Measurements from ENCODE around the gene CSF2. TPM values are rescaled to one million over a fixed set of nuclear protein-coding genes. Genes with fewer than 3 reads are reported as not detected.

CSF2 gene
- total RNA-seq, 1 donor from 2014 or later: not detected

DNA sequence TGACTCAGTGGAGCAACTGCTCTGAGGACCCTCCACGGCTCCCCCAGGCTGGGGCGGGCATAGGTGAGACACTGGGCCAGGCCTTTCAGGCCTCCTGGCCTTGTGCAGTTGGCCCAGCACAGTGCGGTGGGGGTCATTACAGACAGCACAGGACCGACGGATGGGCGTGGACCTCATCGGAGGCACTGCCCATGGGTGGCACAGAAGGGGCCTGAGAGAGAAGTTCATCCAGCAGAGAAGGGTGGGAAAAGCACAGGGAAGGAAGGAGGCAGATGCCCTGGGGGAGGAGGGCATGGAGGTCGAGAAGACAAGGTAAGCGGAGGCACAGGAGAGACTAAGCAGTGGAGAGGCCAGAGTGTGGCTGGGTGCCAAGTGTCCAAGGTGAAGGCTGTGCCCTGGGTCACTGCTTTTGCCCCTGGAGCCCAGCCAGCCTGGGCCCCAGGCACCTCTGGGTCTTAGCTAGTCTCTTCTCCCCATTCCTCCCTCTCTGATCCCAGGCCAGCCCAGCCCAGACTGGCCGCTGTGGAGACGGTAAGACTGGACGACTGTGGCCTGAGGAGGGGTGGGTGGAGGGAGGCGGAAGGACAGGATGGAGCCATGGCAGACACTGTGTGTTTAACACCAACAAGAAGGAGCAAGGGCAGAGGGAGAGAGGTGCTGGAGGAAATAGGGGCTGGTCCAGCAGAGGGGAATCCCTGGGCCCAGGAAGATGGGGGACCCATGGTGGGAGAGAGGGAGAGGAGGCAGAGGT, 7.5 kb upstream of the CSF2 start:
- DNase-seq (ENCODE audit: low spot score): no peak

GRCh38 chr5:132066871-132067270, 6.7 kb upstream of the CSF2 start:
- ATAC-seq: no peak
- intact Hi-C loops (cut with DNase I): no loop called here
- DNase-seq (ENCODE audit: low spot score): no peak

More for the DNA sequence above, 7.5 kb upstream of the CSF2 start:
- no peak for ATAC-seq
- intact Hi-C loops (cut with DNase I): no loop called here

GRCh38 chr5:132067451-132067850, 6.1 kb upstream of the CSF2 start:
- intact Hi-C loops (cut with DNase I): no loop called here
- ATAC-seq: no peak

DNA sequence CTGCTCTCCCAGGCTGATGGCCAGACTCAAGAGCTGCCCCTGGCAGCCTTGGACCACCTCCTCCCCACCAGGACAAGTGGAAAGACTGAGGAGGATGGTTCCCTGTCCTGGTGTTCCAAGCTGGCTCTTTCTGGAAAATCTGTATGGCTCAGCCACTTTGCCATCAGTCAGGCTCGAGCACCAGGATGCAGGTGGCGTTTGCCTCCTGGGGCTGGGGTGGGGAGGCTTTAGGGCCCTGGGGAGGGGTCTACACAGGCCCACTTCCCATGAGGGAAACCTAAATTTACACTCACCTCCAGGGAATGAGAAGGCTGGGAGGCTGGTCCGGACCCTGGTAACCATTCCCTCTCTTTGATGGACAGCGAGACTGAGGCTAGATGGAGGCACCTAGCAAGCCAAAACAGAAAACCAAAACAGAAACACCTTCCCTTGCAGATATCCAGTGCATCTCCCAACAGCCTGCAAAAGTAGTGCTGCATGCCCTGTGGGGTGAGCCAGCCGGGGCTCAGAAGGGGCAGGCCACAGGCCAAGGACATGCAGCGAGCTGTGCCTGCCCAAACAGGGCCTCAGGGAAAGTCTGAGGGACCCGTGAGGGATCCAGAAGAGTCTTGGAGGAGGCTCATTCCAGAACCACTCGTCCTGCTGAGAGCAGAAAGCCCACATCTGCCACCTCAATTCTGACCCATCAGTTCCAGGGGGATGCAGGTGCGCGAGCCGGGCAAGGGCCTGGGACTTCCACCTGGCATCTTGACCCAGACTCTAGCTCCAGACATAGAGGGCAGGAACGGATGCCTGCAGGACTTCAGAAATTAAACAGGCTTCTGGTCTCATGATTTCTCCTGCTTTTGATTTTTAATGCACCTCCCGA, 5.4 kb upstream of the CSF2 start:
- ATAC-seq (no peak), DNase-seq (ENCODE audit: low spot score) (no peak)
- intact Hi-C loops (cut with DNase I): no loop called here

More at GRCh38 chr5:132067451-132067850, 6.1 kb upstream of the CSF2 start:
- DNase-seq (ENCODE audit: low spot score): no peak

DNA sequence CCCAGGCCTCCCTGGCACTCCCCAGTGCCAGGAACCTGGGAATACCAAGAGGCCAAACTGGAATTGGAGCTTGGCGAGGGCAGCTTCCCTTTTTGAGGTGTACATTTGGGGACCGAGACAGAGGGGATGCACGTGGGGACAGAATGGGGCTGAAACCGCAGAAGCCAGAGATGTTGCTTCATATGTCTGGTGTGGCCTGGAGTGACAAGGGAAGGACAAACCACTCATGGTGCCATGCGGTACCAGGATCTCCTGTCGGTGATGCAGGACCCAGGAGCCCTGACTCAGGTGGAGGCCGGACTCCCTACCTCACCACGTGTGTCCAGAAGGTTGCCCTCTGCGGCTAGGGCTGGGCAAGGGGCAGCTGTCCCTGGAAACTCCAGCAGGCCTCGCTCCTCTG, 4.0 kb upstream of the CSF2 start:
- DNase-seq (ENCODE audit: low spot score): no peak
- intact Hi-C loops (cut with DNase I): no loop called here
- no peak for ATAC-seq

- intact Hi-C loops (cut with DNase I): no loop called here
Observed at GRCh38 chr5:132069994-132070393, 3.6 kb upstream of the CSF2 start.

DNA sequence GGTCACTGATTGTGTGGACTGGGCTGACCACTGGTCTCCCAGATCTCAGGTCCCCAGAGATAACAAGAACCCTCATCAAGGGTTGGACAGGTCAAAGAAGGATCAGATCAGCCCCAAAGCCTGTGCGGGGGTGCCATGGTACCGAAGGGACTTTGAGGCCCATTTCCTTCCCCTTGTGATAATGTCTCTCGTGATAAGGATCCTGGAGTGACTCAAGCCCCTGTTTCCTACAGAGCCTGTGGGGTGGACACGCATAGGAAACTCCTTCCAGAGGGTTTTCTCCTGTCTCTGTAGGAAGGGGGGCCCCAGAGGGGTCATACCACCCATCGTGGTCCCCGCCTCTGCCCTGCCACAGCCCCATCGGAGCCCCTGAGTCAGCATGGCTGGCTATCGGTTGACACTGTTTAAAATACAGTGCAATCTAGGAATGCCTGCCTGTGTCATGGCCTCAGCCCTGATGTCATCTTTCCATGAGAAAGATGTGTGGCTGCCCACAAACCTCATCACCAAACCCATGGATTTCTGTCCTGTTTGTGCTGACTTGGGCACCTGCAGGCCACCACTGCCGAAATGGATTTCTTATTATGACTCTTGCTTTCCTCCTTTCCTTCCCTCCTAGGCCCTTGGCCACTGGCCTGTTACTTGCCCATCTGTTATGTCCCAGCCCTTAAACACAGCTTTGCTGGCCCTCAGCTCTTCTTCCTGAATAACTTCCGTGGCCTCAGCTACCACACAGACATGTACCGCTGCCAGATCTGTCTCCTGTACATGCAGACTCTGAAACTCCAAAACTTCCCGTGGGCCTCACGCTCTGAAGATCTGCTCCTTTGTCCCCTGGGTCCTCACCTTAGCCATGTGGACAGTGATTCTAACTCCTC, 2.9 kb upstream of the CSF2 start:
- ATAC-seq: no peak

More at GRCh38 chr5:132069994-132070393, 3.6 kb upstream of the CSF2 start:
- no peak for ATAC-seq
- no peak for DNase-seq (ENCODE audit: low spot score)

DNA sequence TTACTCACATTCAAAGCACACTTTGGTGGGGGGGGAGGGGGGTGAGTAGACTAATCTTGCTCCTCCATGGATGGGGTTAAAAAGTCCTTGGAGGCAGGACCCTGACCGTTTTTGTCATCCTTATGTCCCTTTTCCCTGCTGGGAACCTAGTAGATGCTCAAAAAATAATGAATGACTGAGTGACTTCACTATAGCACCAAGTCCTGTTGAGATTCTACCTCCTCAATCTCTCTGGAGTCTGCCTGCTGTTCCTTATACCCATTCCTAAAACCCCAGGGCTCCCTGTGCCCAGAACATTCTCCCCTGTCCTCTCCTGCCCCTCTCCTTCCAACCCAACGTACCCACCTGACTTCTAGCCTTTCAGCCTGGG, 2.3 kb upstream of the CSF2 start:
- no peak for ATAC-seq
- intact Hi-C loops (cut with DNase I): no loop called here

More for the DNA sequence above, 2.9 kb upstream of the CSF2 start:
- DNase-seq (ENCODE audit: low spot score): no peak
- intact Hi-C loops (cut with DNase I): no loop called here

GRCh38 chr5:132072070-132072469, 1.5 kb upstream of the CSF2 start:
- DNase-seq (ENCODE audit: low spot score) (no peak), ATAC-seq (no peak)
- intact Hi-C loops (cut with DNase I): no loop called here

More for the DNA sequence above, 2.3 kb upstream of the CSF2 start:
- no peak for DNase-seq (ENCODE audit: low spot score)

- no peak for DNase-seq (ENCODE audit: low spot score)
- intact Hi-C loops (cut with DNase I): no loop called here
- no peak for ATAC-seq
Observed at GRCh38 chr5:132072528-132072927, 1.1 kb upstream of the CSF2 start.

- no peak for ATAC-seq
- no peak for DNase-seq (ENCODE audit: low spot score)
- intact Hi-C loops (cut with DNase I): no loop called here
Observed at GRCh38 chr5:132074091-132074771, 642 bp downstream of the CSF2 start.

- no peak for DNase-seq (ENCODE audit: low spot score)
- intact Hi-C loops (cut with DNase I): no loop called here
- ATAC-seq: no peak
Observed at GRCh38 chr5:132074772-132075718, 1.5 kb downstream of the CSF2 start.

DNA sequence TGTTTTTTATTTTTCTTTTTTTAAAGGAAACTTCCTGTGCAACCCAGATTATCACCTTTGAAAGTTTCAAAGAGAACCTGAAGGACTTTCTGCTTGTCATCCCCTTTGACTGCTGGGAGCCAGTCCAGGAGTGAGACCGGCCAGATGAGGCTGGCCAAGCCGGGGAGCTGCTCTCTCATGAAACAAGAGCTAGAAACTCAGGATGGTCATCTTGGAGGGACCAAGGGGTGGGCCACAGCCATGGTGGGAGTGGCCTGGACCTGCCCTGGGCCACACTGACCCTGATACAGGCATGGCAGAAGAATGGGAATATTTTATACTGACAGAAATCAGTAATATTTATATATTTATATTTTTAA, 2.1 kb downstream of the CSF2 start:
- intact Hi-C loops (cut with DNase I): no loop called here
- ATAC-seq (no peak), DNase-seq (ENCODE audit: low spot score) (no peak)

DNA sequence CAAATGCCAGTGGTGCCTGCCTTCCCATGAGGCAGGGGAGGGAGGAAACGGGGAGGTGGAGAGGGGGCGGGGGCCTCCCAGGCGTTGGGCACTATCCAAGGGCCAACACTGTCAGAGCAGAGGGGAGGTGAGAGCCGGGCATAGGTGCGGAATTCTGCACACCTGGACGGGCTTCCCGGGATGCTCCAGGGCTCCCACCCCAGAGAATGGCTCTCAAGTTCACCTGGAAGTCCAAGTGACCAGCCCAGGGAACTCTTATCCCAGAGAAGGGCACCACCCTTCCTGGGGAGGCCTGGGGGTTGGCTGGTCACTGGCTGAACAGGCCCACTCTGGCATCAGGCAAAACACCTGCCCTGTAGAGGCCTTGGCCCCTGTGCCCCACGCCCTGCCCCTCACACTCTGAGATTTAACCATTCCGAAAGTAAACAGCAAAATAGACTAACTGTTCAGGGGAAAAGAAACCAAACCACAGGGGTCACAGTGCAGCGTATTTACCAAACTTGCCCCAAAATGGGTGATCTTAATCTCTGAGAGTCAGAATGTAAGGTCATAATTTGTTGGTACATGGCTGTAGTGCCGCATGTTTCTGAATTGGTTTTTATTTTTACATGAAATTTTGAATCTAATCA, 2.7 kb downstream of the CSF2 start:
- ATAC-seq (no peak), DNase-seq (ENCODE audit: low spot score) (no peak)
- intact Hi-C loops (cut with DNase I): no loop called here

DNA sequence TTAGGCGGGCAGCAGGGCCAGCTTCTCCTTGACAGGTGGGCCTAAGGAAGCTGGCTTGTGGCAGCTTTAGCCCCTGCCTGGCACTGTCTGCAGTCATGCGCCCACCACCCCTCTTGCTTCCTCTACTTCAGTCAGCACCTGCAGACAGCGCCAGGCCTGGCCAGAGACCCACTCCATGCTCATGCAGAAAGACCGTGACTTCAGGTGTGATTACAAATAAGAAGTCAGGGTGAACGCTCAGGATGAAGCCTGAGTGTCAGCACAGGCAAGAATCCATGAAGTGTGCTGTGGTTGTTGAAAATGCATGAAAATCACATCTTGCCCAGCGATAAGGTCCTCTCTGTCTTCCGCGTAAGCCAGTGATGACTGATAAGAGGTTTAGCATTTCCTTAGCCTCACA, 3.4 kb downstream of the CSF2 start:
- ATAC-seq (no peak), DNase-seq (ENCODE audit: low spot score) (no peak)
- intact Hi-C loops (cut with DNase I): no loop called here

- DNase-seq (ENCODE audit: low spot score) (no peak), ATAC-seq (no peak)
- intact Hi-C loops (cut with DNase I): no loop called here
Observed at GRCh38 chr5:132079081-132079480, 5.5 kb downstream of the CSF2 start.

DNA sequence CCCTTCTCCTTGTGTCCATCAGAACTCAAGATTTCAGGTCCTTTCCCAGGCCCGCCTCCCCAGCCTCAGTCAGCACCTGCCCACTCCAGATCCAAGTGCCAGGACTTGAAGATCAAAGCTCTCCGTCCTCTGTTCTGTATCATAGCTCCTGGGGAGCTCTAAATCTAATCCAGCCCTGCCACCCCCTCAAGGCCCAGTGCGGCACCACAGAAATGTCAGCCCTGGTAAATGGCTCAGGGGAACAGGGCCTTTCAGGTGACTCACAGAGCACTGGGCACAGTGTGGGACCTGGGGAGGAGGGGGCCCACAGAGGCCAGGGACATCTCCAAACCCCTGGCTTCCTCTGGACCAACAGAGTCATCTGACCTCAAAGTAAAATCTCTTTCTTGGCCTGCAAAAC, 6.0 kb downstream of the CSF2 start:
- DNase-seq (ENCODE audit: low spot score): no peak
- intact Hi-C loops (cut with DNase I): no loop called here
- no peak for ATAC-seq
